SH-SY5Y (cell line): ENCODE results near the gene FADS1.

Experiments used
- GATA2 ChIP-seq: IDR thresholded peaks from 2 replicates; pipeline ENCODE4 v1.6.1; 2011; ENCODE audit warnings: mild to moderate bottlenecking, low read depth, low read length
- GATA3 ChIP-seq: IDR thresholded peaks from 2 replicates; pipeline ENCODE4 v1.6.1; 2011; ENCODE audit warnings: low read depth, mild to moderate bottlenecking, low read length, moderate library complexity

- TF ChIP-seq GATA3 = no peak
- no peak for TF ChIP-seq GATA2
Observed at GRCh38 chr11:61754534-61755482, 62.0 kb downstream of the FADS1 start.
